ENCODE measurements around the gene ARHGAP23.
"Not testable (repeated sequence)": the region's sequence is repeated elsewhere in the genome, so short reads cannot be mapped to it uniquely, and the experiment has no call there.

The ARHGAP23 gene

GRCh38 chr17:38485146-38485468 is 56.8 kb downstream of the ARHGAP23 start:
- no peaks in the 10 kb centered on the region for H3K36me3 ChIP-seq (replicated peaks)
- no peak for DNase-seq (ENCODE audit: low spot score in 2 of 2)
- H3K4me3 ChIP-seq, result no peak overlapping the region
- in situ Hi-C loops (cut with MboI; ENCODE audit: low sequenced_read_pairs), result loop anchor here (5.0 to 10.0 kb wide), 3 partner anchors 43 to 140 kb away; partner anchors contain the start of genes ARHGAP23 and GPR179
- H3K9me3 ChIP-seq, result no peaks in the 10 kb centered on the region
- no peaks in the 10 kb centered on the region for H3K27me3 ChIP-seq (ENCODE audit: low read depth)
- peaks cover 7% of the 10 kb centered on the region for H3K4me1 ChIP-seq

DNA sequence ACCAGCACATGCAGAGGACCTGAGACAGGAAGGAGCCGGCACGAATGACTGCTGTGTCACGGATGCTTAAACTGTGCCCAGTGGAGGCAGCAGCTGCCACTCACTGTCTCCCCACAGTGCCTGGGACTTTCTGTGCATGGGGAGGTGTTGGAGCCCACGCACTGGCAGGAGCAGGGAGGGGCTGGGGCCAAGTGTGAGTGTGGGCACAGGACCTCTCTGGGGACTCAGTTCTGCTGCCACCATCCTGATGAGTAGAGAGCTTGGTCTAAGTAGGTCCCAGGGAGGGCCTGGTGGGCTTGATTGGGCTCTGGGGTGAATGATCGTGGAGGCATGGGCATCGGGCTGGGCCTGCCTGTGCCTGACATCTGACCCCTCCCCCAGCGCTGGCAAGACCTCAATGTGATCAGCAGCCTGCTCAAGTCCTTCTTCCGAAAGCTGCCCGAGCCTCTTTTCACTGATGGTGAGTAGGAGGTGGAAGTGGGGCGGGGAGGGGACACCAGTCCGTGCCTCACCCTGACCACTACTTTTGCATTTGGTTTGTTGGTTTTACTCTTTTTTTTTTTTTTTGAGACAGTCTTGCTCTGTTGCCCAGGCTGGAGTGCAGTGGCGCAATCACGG is 57.5 kb downstream of the ARHGAP23 start:
- in situ Hi-C loops (cut with MboI; ENCODE audit: low sequenced_read_pairs), result loop anchor here (5.0 to 10.0 kb wide), 3 partner anchors 43 to 141 kb away; partner anchors contain the start of genes ARHGAP23 and GPR179
- H3K36me3 ChIP-seq (replicated peaks); H3K9me3 ChIP-seq; H3K4me1 ChIP-seq; H3K4me3 ChIP-seq; DNase-seq (ENCODE audit: low spot score in 2 of 2); H3K27me3 ChIP-seq (ENCODE audit: low read depth): not testable (repeated sequence)

GRCh38 chr17:38489774-38490173 is 61.5 kb downstream of the ARHGAP23 start:
- not testable (repeated sequence) for H3K27me3 ChIP-seq (ENCODE audit: low read depth); DNase-seq (ENCODE audit: low spot score in 2 of 2); H3K4me3 ChIP-seq; H3K4me1 ChIP-seq; H3K9me3 ChIP-seq; H3K36me3 ChIP-seq (replicated peaks)
- in situ Hi-C loops (cut with MboI; ENCODE audit: low sequenced_read_pairs), result loop anchor here (5.0 to 10.0 kb wide), 4 partner anchors 47 to 178 kb away; partner anchors contain the start of genes ARHGAP23 and GPR179

DNA sequence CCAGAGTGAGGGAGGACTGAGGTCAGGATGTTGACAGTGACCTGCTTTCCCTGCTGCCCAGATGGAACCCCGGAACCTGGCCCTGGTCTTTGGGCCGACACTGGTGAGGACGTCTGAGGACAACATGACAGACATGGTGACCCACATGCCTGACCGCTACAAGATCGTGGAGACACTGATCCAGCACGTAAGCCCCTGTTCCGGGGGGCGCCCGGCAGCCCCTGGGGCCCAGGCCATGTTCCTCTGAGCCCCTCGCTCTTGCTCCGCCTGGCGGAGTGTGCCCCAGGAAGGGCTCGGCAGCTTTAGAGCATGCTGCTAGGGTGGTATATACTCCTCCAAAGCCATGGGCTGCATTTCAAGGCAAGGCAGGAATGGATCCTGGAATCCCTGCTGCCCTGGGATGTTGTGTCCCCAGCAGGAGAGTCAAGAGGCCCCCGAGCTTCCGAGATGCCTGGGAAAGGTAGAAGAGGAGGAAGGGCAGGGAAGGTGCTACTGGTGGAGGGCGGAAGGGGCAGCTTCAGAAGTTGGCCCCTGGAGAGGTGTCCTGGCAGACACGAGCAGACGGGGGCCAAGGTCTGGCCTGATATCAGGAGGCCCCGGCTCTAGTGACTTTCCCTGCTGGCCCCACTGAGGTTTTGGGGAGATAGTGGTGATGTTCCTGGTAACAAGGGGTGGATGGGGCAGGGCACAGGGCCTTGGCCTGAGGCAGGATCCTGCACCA is 63.2 kb downstream of the ARHGAP23 start:
- H3K36me3 ChIP-seq (replicated peaks); H3K9me3 ChIP-seq; H3K4me3 ChIP-seq; H3K4me1 ChIP-seq; DNase-seq (ENCODE audit: low spot score in 2 of 2); H3K27me3 ChIP-seq (ENCODE audit: low read depth): not testable (repeated sequence)
- in situ Hi-C loops (cut with MboI; ENCODE audit: low sequenced_read_pairs), result loop anchor here (5.0 kb wide), 1 partner anchor 176 kb away; no protein-coding TSS in a partner anchor

GRCh38 chr17:38492067-38493040 is 64.1 kb downstream of the ARHGAP23 start:
- not testable (repeated sequence) for H3K9me3 ChIP-seq; H3K4me1 ChIP-seq; H3K36me3 ChIP-seq (replicated peaks); H3K27me3 ChIP-seq (ENCODE audit: low read depth); H3K4me3 ChIP-seq
- in situ Hi-C loops (cut with MboI; ENCODE audit: low sequenced_read_pairs), result loop anchor here (5.0 kb wide), 1 partner anchor 175 kb away; no protein-coding TSS in a partner anchor
- peak; percentile 72 to 96 for DNase-seq (ENCODE audit: low spot score in 2 of 2)

DNA sequence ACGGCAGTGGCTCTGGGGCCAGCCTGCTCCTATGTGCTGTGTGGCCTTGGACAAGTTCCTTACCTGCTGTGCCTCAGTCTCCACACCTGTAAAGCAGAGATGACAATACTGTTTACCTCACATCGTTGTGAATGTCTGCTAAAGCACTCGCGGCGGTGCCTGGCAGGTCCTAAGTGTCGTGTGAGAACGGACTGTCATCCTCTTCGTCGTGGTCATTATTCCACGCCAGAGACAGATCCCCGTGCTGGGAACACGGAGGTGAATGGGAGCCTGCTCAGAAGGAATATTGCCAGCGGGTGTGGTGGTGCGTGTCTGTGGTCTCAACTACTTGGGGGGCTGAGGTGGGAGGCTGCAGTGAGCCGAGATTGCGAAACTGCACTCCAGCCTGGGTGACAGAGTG is 65.9 kb downstream of the ARHGAP23 start:
- in situ Hi-C loops (cut with MboI; ENCODE audit: low sequenced_read_pairs), result loop anchor here (5.0 kb wide), 1 partner anchor 173 kb away; no protein-coding TSS in a partner anchor
- not testable (repeated sequence) for H3K4me1 ChIP-seq; H3K27me3 ChIP-seq (ENCODE audit: low read depth); DNase-seq (ENCODE audit: low spot score in 2 of 2); H3K36me3 ChIP-seq (replicated peaks); H3K9me3 ChIP-seq; H3K4me3 ChIP-seq

- in situ Hi-C loops (cut with MboI; ENCODE audit: low sequenced_read_pairs); H3K27me3 ChIP-seq (ENCODE audit: low read depth); H3K4me1 ChIP-seq; H3K9me3 ChIP-seq; H3K36me3 ChIP-seq (replicated peaks); DNase-seq (ENCODE audit: low spot score in 2 of 2); H3K4me3 ChIP-seq: not testable (repeated sequence)
Observed at GRCh38 chr17:38497656-38498055, 69.4 kb downstream of the ARHGAP23 start.

DNA sequence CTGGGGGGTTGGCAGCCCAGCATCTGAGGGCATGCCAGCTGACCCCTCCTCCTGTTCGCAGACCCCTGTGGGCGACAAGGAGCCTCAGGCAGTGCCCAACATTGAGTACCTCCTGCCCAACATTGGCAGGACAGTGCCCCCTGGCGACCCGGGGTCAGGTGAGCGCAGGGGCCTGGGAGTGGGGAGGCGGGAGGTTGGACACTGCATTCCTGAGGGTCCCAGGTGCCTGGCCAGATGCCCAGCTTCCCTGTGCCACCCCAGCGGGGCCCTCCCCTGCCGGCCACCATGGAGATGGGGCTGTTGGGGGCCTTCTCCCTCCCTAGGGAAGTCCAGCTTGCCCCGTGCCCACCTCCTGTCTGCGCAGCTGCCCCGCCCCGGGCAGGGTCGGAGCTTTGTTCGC is 70.1 kb downstream of the ARHGAP23 start:
- Histone ChIP-seq H3K4me1 (no peaks in the 10 kb centered on the region), H3K36me3 (replicated peaks) (no peaks in the 10 kb centered on the region), H3K9me3 (no peaks in the 10 kb centered on the region), H3K4me3 (no peak overlapping the region), H3K27me3 (ENCODE audit: low read depth) (no peaks in the 10 kb centered on the region)
- in situ Hi-C loops (cut with MboI; ENCODE audit: low sequenced_read_pairs), result no loop called here
- DNase-seq (ENCODE audit: low spot score in 2 of 2), result no peak

GRCh38 chr17:38499230-38499629 is 71.0 kb downstream of the ARHGAP23 start:
- not testable (repeated sequence) for H3K36me3 ChIP-seq (replicated peaks)

DNA sequence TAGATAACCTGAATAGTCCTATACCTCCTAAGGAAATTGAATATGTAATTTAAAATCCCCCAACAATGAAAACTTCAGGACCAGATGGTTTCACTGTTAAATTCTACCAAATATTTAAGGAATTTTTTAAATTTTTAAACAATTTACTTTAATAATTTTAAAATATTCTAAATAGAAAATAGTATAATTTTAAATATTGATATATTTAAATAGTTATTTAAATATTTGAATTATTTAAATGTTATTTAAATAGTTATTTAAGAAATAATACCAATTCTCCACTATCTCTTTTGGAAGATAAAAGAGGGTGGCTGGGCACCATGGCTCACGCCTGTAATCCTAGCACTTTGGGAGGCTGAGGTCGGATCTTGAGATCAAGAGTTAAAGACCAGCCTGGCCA is 73.5 kb downstream of the ARHGAP23 start:
- in situ Hi-C loops (cut with MboI; ENCODE audit: low sequenced_read_pairs); H3K9me3 ChIP-seq; DNase-seq (ENCODE audit: low spot score in 2 of 2); H3K4me1 ChIP-seq; H3K4me3 ChIP-seq; H3K36me3 ChIP-seq (replicated peaks); H3K27me3 ChIP-seq (ENCODE audit: low read depth): not testable (repeated sequence)

More at GRCh38 chr17:38499230-38499629, 71.0 kb downstream of the ARHGAP23 start:
- DNase-seq (ENCODE audit: low spot score in 2 of 2); H3K27me3 ChIP-seq (ENCODE audit: low read depth); H3K4me1 ChIP-seq; in situ Hi-C loops (cut with MboI; ENCODE audit: low sequenced_read_pairs); H3K9me3 ChIP-seq; H3K4me3 ChIP-seq: not testable (repeated sequence)

- H3K4me3 ChIP-seq; H3K4me1 ChIP-seq; DNase-seq (ENCODE audit: low spot score in 2 of 2); in situ Hi-C loops (cut with MboI; ENCODE audit: low sequenced_read_pairs); H3K36me3 ChIP-seq (replicated peaks); H3K27me3 ChIP-seq (ENCODE audit: low read depth); H3K9me3 ChIP-seq: not testable (repeated sequence)
Observed at GRCh38 chr17:38503286-38503913, 75.1 kb downstream of the ARHGAP23 start.

- in situ Hi-C loops (cut with MboI; ENCODE audit: low sequenced_read_pairs), result no loop called here
- H3K4me3 ChIP-seq, result no peak overlapping the region
- no peaks in the 10 kb centered on the region for H3K36me3 ChIP-seq (replicated peaks)
- no peaks in the 10 kb centered on the region for H3K27me3 ChIP-seq (ENCODE audit: low read depth)
- H3K9me3 ChIP-seq, result no peaks in the 10 kb centered on the region
- no peak for DNase-seq (ENCODE audit: low spot score in 2 of 2)
- no peaks in the 10 kb centered on the region for H3K4me1 ChIP-seq
Observed at GRCh38 chr17:38504216-38504615, 76.0 kb downstream of the ARHGAP23 start.

- in situ Hi-C loops (cut with MboI; ENCODE audit: low sequenced_read_pairs), result no loop called here
- no peaks in the 10 kb centered on the region for H3K36me3 ChIP-seq (replicated peaks)
- DNase-seq (ENCODE audit: low spot score in 2 of 2), result no peak
- H3K27me3 ChIP-seq (ENCODE audit: low read depth), result no peaks in the 10 kb centered on the region
- no peak overlapping the region for H3K4me3 ChIP-seq
- no peaks in the 10 kb centered on the region for H3K9me3 ChIP-seq
- H3K4me1 ChIP-seq, result no peaks in the 10 kb centered on the region
Observed at GRCh38 chr17:38507436-38507835, 79.2 kb downstream of the ARHGAP23 start.
